Gastroesophageal sphincter (tissue), 4 donors: Measurements from ENCODE around the gene GAPVD1. TPM values are rescaled to one million over a fixed set of nuclear protein-coding genes. Genes with fewer than 3 reads are reported as not detected.
A peak's percentile ranks its signal among the peaks of the same experiment; 100 is the strongest.

Experiments
- ATAC-seq: fragments of 150-250 bp; one replicate; pipeline ENCODE4 v1.9.1; 2016; ENCODE audit warnings: mild to moderate bottlenecking, moderate library complexity
- H3K27ac ChIP-seq, 4 donors: fragments of 200-600 bp; sonication (generic) in 3 of 4; 1 replicate in 3 of 4; 2 replicates in 1 of 4; pipeline ENCODE4 v1.5.1; 2016 to 2019
- H3K27me3 ChIP-seq: fragments of 200-600 bp; sonication (generic); one replicate; pipeline ENCODE4 v1.5.1; 2019
- H3K36me3 ChIP-seq, 2 donors: fragments of 200-600 bp; sonication (generic); one replicate each; pipeline ENCODE4 v1.5.1; 2019; ENCODE audit warnings: control low read depth in 1 of 2
- H3K4me1 ChIP-seq, 3 donors: fragments of 200-600 bp; sonication (generic); 1 replicate in 2 of 3; 2 replicates in 1 of 3; pipeline ENCODE4 v1.5.1; 2016 to 2019; ENCODE audit warnings: control low read depth in 2 of 3
- H3K4me3 ChIP-seq, 2 donors: fragments of 200-600 bp; sonication (generic); one replicate each; pipeline ENCODE4 v1.5.1; 2019; ENCODE audit warnings: mild to moderate bottlenecking in 1 of 2, moderate library complexity in 1 of 2
- H3K9me3 ChIP-seq, 3 donors: fragments of 200-600 bp; sonication (generic); one replicate each; pipeline ENCODE4 v1.5.1; 2017 to 2019; ENCODE audit warnings: control low read depth in 2 of 3
- EP300 ChIP-seq: sonication (generic); formaldehyde crosslinking; IDR thresholded peaks from one replicate; pipeline ENCODE4 v1.6.1; 2017; ENCODE audit warnings: antibody characterized with exemption, mild to moderate bottlenecking
- POLR2A ChIP-seq, 2 donors: fragments of 450-650 bp; IDR thresholded peaks; one replicate each; pipeline ENCODE4 v1.6.1; 2017; ENCODE audit warnings: antibody characterized with exemption in 2 of 2, mild to moderate bottlenecking in 2 of 2, moderate library complexity in 1 of 2
- POLR2AphosphoS5 ChIP-seq: sonication (generic); formaldehyde crosslinking; IDR thresholded peaks from one replicate; pipeline ENCODE4 v1.6.1; 2017; ENCODE audit warnings: antibody characterized with exemption
- WGBS, 2 donors: methylation state at CpG; one replicate each; pipeline ENCODE4 v1.1.5; 2018; ENCODE audit warnings: low coverage in 1 of 2; 5-methylcytosine and 5-hydroxymethylcytosine counted together
- total RNA-seq, 4 donors: library from RNA; depleted of rRNA; stranded (reverse); fragments of >200 nt; gene quantifications; one replicate each; pipeline ENCODE4 v1.1.0, GENCODE V29; 2016
- TF ChIP-seq, protein P1 (sequence below), 4 experiments: fragments of 200-600 bp in 2 of 4; fragments of 450-650 bp in 2 of 4; sonication (generic) in 1 of 4; IDR thresholded peaks; one replicate each; pipeline ENCODE4 v1.5.1; 2017 to 2019; ENCODE audit warnings: antibody characterized with exemption in 4 of 4, mild to moderate bottlenecking in 2 of 4, moderate library complexity in 2 of 4

GAPVD1 gene
- total RNA-seq, 4 donors from 2014 or later, result 41.2 to 61.4 (median 48.6) TPM

DNA sequence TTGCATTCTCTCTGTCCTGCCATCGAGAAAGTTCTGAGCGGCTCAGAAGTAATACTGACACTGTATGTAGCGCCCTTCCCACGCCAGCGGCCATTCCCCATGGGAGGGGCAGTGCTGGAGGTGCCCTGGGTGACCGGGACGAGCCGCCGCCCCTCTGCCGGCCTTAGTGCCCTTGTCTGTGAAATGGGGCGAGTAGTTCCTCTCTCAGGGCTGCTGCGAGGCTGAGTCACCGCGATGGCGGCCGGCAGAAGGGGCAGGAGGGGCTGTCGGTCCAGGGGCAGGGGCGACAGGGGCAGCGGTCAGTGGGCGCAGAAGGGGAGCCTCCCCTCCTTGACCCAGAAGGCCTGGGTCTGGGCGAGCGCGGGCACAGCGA, 148.9 kb downstream of the GAPVD1 start:
- no peak for TF ChIP-seq POLR2A (IDR thresholded peaks at IDR 0.05)
- TF ChIP-seq, protein P1, sequence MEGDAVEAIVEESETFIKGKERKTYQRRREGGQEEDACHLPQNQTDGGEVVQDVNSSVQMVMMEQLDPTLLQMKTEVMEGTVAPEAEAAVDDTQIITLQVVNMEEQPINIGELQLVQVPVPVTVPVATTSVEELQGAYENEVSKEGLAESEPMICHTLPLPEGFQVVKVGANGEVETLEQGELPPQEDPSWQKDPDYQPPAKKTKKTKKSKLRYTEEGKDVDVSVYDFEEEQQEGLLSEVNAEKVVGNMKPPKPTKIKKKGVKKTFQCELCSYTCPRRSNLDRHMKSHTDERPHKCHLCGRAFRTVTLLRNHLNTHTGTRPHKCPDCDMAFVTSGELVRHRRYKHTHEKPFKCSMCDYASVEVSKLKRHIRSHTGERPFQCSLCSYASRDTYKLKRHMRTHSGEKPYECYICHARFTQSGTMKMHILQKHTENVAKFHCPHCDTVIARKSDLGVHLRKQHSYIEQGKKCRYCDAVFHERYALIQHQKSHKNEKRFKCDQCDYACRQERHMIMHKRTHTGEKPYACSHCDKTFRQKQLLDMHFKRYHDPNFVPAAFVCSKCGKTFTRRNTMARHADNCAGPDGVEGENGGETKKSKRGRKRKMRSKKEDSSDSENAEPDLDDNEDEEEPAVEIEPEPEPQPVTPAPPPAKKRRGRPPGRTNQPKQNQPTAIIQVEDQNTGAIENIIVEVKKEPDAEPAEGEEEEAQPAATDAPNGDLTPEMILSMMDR (IDR thresholded peaks at IDR 0.05), result no peak
- no peak for TF ChIP-seq EP300
- no peak for TF ChIP-seq POLR2AphosphoS5
- H3K27ac ChIP-seq, result no peak overlapping the region
- peaks cover 0 to 16% (median 0%) of the 10 kb centered on the region in 3 donors for H3K4me1 ChIP-seq
- H3K4me3 ChIP-seq, result peak overlapping the region in 1 of 2 donors; percentile 34
- WGBS, 2 donors, result 60% methylated on average over 2 of the region's 24 CpGs; no CpG with 5 or more reads in 1 of the 2 donors
- no peaks in the 10 kb centered on the region for H3K27me3 ChIP-seq
- H3K36me3 ChIP-seq, result no peaks in the 10 kb centered on the region
- ATAC-seq, result no peak
- no peaks in the 10 kb centered on the region for H3K9me3 ChIP-seq

DNA sequence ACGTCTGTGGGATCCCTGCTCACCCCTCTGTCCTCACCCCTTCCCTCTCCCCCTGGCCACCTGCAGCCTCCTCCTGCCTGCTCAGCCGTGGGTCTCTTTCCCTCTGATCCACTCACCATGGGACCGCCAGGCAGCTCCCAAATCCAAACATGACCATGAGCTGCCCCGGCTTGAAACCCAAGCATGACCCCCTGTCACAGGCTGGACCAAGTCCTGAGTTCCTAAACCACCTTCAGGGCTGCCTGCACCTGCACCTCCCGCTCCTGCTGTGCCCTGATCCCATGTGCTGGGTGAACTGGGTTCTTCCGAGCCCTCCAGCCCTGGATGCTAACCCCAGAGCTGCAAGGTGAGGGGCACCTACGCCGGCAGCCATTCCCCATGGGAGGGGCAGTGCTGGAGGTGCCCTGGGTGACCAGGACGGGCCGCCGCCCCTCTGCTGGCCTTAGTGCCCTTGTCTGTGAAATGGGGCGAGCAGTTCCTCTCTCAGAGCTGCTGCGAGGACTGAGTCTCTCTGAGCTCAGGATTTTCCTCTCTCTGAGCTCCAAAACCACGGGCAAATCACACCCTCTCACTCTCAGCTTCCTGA, 149.6 kb downstream of the GAPVD1 start:
- 85 to 100% methylated on average over 1 to 7 of the region's 14 CpGs for WGBS, 2 donors
- TF ChIP-seq, protein P1 (IDR thresholded peaks at IDR 0.05), result no peak
- TF ChIP-seq EP300 (no peak), POLR2A (IDR thresholded peaks at IDR 0.05) (no peak), POLR2AphosphoS5 (no peak)
- Histone ChIP-seq H3K4me1 (peaks cover 0 to 16% (median 0%) of the 10 kb centered on the region in 3 donors), H3K9me3 (no peaks in the 10 kb centered on the region), H3K27me3 (no peaks in the 10 kb centered on the region), H3K4me3 (peak overlapping the region in 1 of 2 donors; percentile 34), H3K36me3 (no peaks in the 10 kb centered on the region), H3K27ac (no peak overlapping the region)
- ATAC-seq, result no peak

DNA sequence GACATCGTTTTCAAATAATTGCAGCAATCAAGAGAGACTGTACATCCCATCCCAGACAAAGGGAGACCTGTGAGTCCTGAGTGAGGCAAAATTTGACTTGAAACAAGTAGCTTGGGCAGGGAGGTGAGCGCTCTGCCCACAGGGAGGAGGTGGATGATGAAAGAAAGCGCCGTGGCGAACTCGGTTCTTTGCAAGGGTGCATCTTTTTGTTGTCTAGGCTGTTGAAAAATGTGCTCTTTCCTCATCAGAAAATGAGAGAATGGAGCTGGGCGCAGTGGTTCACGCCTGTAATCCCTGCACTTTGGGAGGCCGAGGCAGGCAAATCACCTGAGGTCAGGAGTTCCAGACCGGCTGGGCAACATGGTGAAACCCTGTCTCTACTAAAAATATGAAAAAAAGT, 150.5 kb downstream of the GAPVD1 start:
- 70 to 87% methylated on average over 2 to 10 of the region's 10 CpGs for WGBS, 2 donors
- H3K9me3 ChIP-seq, result no peaks in the 10 kb centered on the region
- no peak for TF ChIP-seq EP300
- H3K36me3 ChIP-seq, result no peaks in the 10 kb centered on the region
- no peaks in the 10 kb centered on the region for H3K27me3 ChIP-seq
- peaks cover 0 to 16% (median 0%) of the 10 kb centered on the region in 3 donors for H3K4me1 ChIP-seq
- H3K4me3 ChIP-seq, result no peak overlapping the region
- H3K27ac ChIP-seq, result no peak overlapping the region
- no peak for ATAC-seq

DNA sequence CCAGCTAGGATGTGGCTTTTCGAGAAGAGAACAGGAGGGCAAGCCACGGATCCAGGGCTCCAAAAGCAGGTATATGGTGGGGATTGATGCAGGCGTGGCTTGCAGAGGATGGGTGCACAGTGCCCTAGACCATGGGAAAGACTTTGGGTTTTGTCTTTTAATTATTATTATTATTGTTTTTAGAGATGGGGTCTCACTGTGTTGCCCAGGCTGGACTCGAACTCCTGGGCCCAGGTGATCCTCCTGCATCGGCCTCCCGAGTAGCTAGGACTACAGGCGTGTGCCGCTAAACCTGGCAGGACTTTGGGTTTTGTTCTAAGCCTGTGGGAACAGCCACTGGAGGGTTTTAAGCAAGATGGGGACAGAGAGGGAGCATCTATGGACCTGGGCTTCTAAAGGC, 152.0 kb downstream of the GAPVD1 start:
- TF ChIP-seq, protein P1 (IDR thresholded peaks at IDR 0.05), result no peak
- TF ChIP-seq POLR2AphosphoS5 (no peak), POLR2A (IDR thresholded peaks at IDR 0.05) (no peak), EP300 (no peak)
- Histone ChIP-seq H3K4me1 (peaks cover 0 to 8% (median 0%) of the 10 kb centered on the region in 3 donors), H3K4me3 (no peak overlapping the region), H3K27me3 (no peaks in the 10 kb centered on the region), H3K9me3 (no peaks in the 10 kb centered on the region), H3K36me3 (no peaks in the 10 kb centered on the region), H3K27ac (no peak overlapping the region)
- 83 to 100% methylated on average over 2 to 3 of the region's 8 CpGs for WGBS, 2 donors
- no peak for ATAC-seq

DNA sequence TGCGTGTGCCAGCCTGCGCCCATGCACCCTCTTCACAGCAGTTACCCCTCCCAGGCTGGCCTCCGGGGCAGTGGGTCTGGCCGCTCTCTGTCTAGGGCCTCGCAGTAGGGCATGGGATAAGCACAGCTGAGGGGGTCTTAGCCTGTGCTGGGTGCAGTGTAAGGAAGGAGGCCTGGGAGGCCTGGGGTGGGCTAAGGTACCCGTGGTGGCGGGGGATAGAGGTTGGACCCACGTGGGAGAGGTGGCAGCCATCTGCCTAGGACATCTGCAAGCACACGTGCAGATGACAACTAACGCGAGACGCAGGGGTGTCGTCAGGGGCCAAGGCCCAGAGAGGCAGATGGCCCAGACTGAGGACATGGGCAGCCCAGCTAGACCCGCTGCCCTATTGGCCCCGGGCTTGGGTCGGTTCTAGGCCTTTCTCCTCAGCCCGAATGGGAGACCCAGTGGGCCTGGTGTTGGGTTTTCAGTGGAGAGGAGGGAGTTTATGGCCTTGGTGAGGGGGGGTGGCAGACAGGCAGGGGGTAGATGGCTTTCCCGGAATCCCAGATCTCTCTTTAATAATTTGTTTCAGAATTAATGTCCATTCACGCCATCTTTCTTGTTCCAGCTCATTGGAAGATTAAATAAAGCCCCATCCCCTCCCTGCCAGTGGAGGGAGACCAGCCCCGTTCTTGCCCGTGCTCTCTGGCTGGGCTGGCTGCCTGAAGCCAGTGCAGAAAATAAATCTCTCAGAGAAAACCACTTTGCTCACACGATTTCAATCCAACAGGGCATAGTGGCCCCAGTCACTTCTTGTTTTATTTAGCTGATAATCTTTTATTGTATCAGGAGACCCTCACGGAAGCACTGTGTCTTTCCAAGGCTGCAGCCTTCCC, 154.2 kb downstream of the GAPVD1 start:
- Histone ChIP-seq H3K27me3 (no peaks in the 10 kb centered on the region), H3K36me3 (no peaks in the 10 kb centered on the region), H3K4me3 (no peak overlapping the region), H3K4me1 (peaks cover 0 to 4% (median 0%) of the 10 kb centered on the region in 3 donors), H3K9me3 (no peaks in the 10 kb centered on the region), H3K27ac (no peak overlapping the region)
- WGBS, 2 donors, result 68% methylated on average over 4 of the region's 23 CpGs; no CpG with 5 or more reads in 1 of the 2 donors
- TF ChIP-seq, protein P1 (IDR thresholded peaks at IDR 0.05), result no peak
- TF ChIP-seq POLR2A (IDR thresholded peaks at IDR 0.05) (no peak), POLR2AphosphoS5 (no peak), EP300 (no peak)
- ATAC-seq, result no peak
